Gastrocnemius medialis (tissue), 4 donors: Measurements from ENCODE around the gene MORN1. TPM values are rescaled to one million over a fixed set of nuclear protein-coding genes. Genes with fewer than 3 reads are reported as not detected.

Source experiments
- ATAC-seq, 2 donors: fragments of 150-250 bp; one replicate each; pipeline ENCODE4 v1.9.1; 2016
- DNase-seq, 2 donors: peaks; one replicate each; pipeline ENCODE4 v3.0.0-alpha.2; 2019
- H3K27ac ChIP-seq, 4 donors: fragments of 200-600 bp; sonication (generic); 1 replicate in 1 of 4; 2 replicates in 3 of 4; pipeline ENCODE4 v1.5.1; 2016 to 2018; ENCODE audit warnings: mild to moderate bottlenecking in 2 of 4, moderate library complexity in 1 of 4
- H3K27me3 ChIP-seq, 3 donors: fragments of 200-600 bp; sonication (generic) in 2 of 3; 1 replicate in 1 of 3; 2 replicates in 2 of 3; pipeline versions ENCODE4 v1.5.1 to v1.6.0; 2016 to 2019; ENCODE audit warnings: mild to moderate bottlenecking in 1 of 3, moderate library complexity in 1 of 3
- H3K36me3 ChIP-seq, 2 donors: fragments of 200-600 bp; sonication (generic) in 1 of 2; one replicate each; pipeline ENCODE4 v1.5.1; 2017 to 2018
- H3K4me1 ChIP-seq, 2 donors: fragments of 200-600 bp; sonication (generic) in 1 of 2; one replicate each; pipeline ENCODE4 v1.5.1; 2016 to 2017; ENCODE audit warnings: mild to moderate bottlenecking in 2 of 2
- H3K4me3 ChIP-seq, 4 donors: fragments of 200-600 bp; sonication (generic) in 3 of 4; 1 replicate in 1 of 4; 2 replicates in 3 of 4; pipeline ENCODE4 v1.5.1; 2016 to 2019; ENCODE audit warnings: mild to moderate bottlenecking in 2 of 4
- H3K9me3 ChIP-seq, 3 donors: fragments of 200-600 bp; sonication (generic) in 2 of 3; 1 replicate in 1 of 3; 2 replicates in 2 of 3; pipeline ENCODE4 v1.5.1; 2016 to 2019
- CTCF ChIP-seq, 5 experiments: fragments of 450-650 bp in 3 of 5; fragments of 200-600 bp in 2 of 5; sonication (generic) in 2 of 5; IDR thresholded peaks in 4 of 5; conservative IDR thresholded peaks in 1 of 5; 1 replicate in 4 of 5; 2 replicates in 1 of 5; pipeline ENCODE4 v1.5.1; 2016 to 2019; ENCODE audit warnings: antibody characterized with exemption in 5 of 5, mild to moderate bottlenecking in 3 of 5, moderate library complexity in 3 of 5
- POLR2A ChIP-seq, 2 donors: fragments of 450-650 bp; IDR thresholded peaks; one replicate each; pipeline ENCODE4 v1.6.1; 2017; ENCODE audit warnings: antibody characterized with exemption in 2 of 2, mild to moderate bottlenecking in 2 of 2, moderate library complexity in 2 of 2
- in situ Hi-C, 4 donors: fragments of 200-750 bp; cut with MboI; loops; one replicate each; pipeline versions ENCODE4 v1.15.0 to v1.8.0; 2017; ENCODE audit warnings: low sequenced_read_pairs in 4 of 4
- intact Hi-C: fragments of 100-400 bp; cut with DNase I; formaldehyde crosslinking; loops from one replicate; pipeline ENCODE4 v1.15.1; 2023; ENCODE audit warnings: low total_unique reads
- total RNA-seq, 4 donors: library from RNA; depleted of rRNA; stranded (reverse); fragments of >200 nt; gene quantifications; one replicate each; pipeline versions ENCODE4 v1.1.0 to v1.2.3, GENCODE V29; 2016

MORN1 gene
- total RNA-seq, 4 donors from 2014 or later: 1.9 to 4.7 (median 3.5) TPM

- intact Hi-C loops: no loop called here
- H3K4me3 ChIP-seq: no peak overlapping the region
These were observed 24.0 kb upstream of the MORN1 start for GRCh38 chr1:2415337-2415736.

DNA sequence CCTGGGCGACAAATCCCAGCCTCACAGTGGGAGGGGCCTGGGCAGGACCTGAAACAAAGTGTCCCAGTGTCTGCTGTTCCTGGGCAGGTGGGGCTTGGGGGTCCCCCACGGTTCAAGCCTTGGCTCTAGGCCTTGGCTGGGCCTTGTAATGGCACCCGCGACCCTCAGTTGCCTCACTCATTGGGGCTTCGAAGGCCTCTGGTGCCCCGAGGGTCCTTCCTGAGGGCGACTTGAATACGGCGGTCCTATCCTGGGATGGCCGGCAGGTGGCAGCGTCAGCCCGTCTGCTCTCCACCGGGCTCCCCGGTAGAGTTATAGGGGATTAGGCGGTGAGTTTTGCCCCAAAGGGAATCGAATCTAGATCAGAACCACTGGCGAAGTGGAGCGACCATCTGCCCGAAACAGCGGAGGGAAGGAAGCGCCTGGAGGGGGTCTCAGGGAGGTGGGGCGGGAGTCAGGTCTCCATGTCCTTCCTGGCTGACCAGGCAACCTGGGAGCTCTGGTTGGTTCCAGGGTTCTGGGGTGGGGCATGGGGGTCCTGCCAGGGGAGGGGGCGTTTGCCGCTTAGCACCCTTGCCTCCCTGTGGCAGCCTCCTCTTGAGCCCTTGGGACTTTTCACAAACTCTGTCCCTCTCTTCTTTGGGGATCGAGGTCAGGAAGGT, 23.1 kb upstream of the MORN1 start:
- no peaks in the 10 kb centered on the region for H3K36me3 ChIP-seq
- no peak overlapping the region for H3K27ac ChIP-seq
- peaks cover 29 to 44% (median 39%) of the 10 kb centered on the region in 3 donors for H3K27me3 ChIP-seq
- ATAC-seq (no peak), DNase-seq (peak; percentile 38 to 57)
- intact Hi-C loops (loop anchor here (1.0 kb wide), 2 partner anchors 134 to 372 kb away; no protein-coding TSS in a partner anchor), in situ Hi-C loops (loop anchor here (10.0 to 25.0 kb wide), 2 partner anchors 130 to 373 kb away; no protein-coding TSS in a partner anchor)
- TF ChIP-seq POLR2A (IDR thresholded peaks at IDR 0.05) (no peak), CTCF (IDR thresholded peaks at IDR 0.05 in 4 of 5, conservative IDR thresholded peaks at IDR 0.05 in 1 of 5) (peak; percentile 84 to 97 (median 95))
- peaks cover 22 to 24% of the 10 kb centered on the region in 2 donors for H3K4me1 ChIP-seq
- no peak overlapping the region for H3K4me3 ChIP-seq
- no peaks in the 10 kb centered on the region for H3K9me3 ChIP-seq

More at GRCh38 chr1:2415337-2415736, 24.0 kb upstream of the MORN1 start:
- no peak for DNase-seq
- Histone ChIP-seq H3K36me3 (no peaks in the 10 kb centered on the region), H3K9me3 (no peaks in the 10 kb centered on the region), H3K27me3 (peaks cover 36 to 53% (median 48%) of the 10 kb centered on the region in 3 donors), H3K27ac (no peak overlapping the region), H3K4me1 (peaks cover 22 to 24% of the 10 kb centered on the region in 2 donors)
- in situ Hi-C loops: loop anchor here (10.0 to 25.0 kb wide), 2 partner anchors 129 to 372 kb away; no protein-coding TSS in a partner anchor
- TF ChIP-seq CTCF (IDR thresholded peaks at IDR 0.05 in 4 of 5, conservative IDR thresholded peaks at IDR 0.05 in 1 of 5) (no peak), POLR2A (IDR thresholded peaks at IDR 0.05) (no peak)
- ATAC-seq: no peak

GRCh38 chr1:2413495-2414296, 22.3 kb upstream of the MORN1 start:
- no peaks in the 10 kb centered on the region for H3K9me3 ChIP-seq
- TF ChIP-seq CTCF (IDR thresholded peaks at IDR 0.05 in 4 of 5, conservative IDR thresholded peaks at IDR 0.05 in 1 of 5): no peak
- no peak for TF ChIP-seq POLR2A (IDR thresholded peaks at IDR 0.05)
- no peak for DNase-seq
- peaks cover 22 to 24% of the 10 kb centered on the region in 2 donors for H3K4me1 ChIP-seq
- peak overlapping the region; percentile 64 to 97 (median 74) for H3K4me3 ChIP-seq
- H3K36me3 ChIP-seq: no peaks in the 10 kb centered on the region
- intact Hi-C loops (loop anchor here (1.0 kb wide), 2 partner anchors 135 to 373 kb away; no protein-coding TSS in a partner anchor), in situ Hi-C loops (loop anchor here (10.0 to 25.0 kb wide), 2 partner anchors 131 to 374 kb away; no protein-coding TSS in a partner anchor)
- ATAC-seq: no peak
- peak overlapping the region in 2 of 4 donors; percentile 76 to 81 for H3K27ac ChIP-seq
- peaks cover 22 to 36% (median 32%) of the 10 kb centered on the region in 3 donors for H3K27me3 ChIP-seq

DNA sequence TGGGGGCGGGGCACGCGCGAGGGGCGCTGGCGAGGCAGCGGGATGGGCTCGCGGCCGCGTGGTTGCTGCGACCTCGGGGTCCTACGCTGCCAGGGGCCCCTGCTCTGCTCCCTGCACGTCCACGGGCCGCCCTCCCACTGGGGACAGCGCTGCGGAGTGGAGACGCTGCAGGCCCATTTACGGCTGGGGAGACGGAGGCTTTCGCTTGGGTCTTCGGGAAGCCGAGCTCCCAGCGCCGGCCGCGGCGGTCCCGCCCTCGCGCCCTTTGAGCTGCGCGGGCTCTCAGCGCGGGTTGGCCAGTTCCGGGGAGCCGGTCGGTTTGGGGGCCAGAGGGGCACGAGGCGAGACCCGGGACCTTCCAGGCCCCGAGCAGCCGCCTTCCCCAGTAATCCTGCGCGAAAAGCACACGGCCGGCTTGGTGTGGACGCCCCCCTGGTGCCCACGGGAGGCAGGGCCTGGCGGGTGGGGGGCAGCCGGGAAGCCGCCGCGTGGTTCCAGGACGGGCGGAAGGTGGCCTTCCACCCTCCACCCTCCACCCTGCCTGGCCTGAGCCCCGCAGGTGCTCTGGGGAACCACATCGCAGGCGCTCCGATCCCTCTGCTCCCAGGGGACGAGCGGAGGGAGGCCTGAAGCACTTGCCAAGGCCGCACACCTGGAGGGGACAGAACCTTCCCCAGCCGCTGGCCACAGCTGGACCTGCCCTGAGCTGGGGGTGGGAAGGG, 21.6 kb upstream of the MORN1 start:
- intact Hi-C loops: loop anchor here (1.0 kb wide), 5 partner anchors 22 to 1487 kb away; partner anchors contain the start of genes C1orf174, MORN1, PANK4 and PRXL2B
- DNase-seq (no peak), ATAC-seq (peak; percentile 59 to 70)
- in situ Hi-C loops: loop anchor here (10.0 to 25.0 kb wide), 2 partner anchors 132 to 374 kb away; no protein-coding TSS in a partner anchor
- H3K27ac ChIP-seq: peak overlapping the region; percentile 67 to 81 (median 78)
- TF ChIP-seq POLR2A (IDR thresholded peaks at IDR 0.05): peak in 1 of 2 donors; percentile 33
- no peak for TF ChIP-seq CTCF (IDR thresholded peaks at IDR 0.05 in 4 of 5, conservative IDR thresholded peaks at IDR 0.05 in 1 of 5)
- H3K36me3 ChIP-seq: peaks cover 0 to 7% of the 10 kb centered on the region in 2 donors
- no peaks in the 10 kb centered on the region for H3K9me3 ChIP-seq
- H3K4me1 ChIP-seq: peaks cover 22 to 24% of the 10 kb centered on the region in 2 donors
- peaks cover 16 to 29% (median 25%) of the 10 kb centered on the region in 3 donors for H3K27me3 ChIP-seq
- H3K4me3 ChIP-seq: peak overlapping the region; percentile 64 to 97 (median 74)
